GM12878 (cell line): ENCODE results near the gene PRSS36. TPM values are rescaled to one million over a fixed set of nuclear protein-coding genes. Genes with fewer than 3 reads are reported as not detected.

ENCODE experiments used
- ATAC-seq: fragments of 200-7000 bp; cut with Tn5 transposase; 3 replicates; pipeline ENCODE4 v1.9.1; 2020; ENCODE audit warnings: mild to moderate bottlenecking, moderate library complexity
- BruUV-seq: library from RNA; stranded (reverse); fragments of 400-500 nt; replicated peaks from 2 replicates; lab custom pipeline; 2021; lab: Mats Ljungman, UMichigan
- CTCF ChIA-PET: fragments of 300-600 bp; sonication (Branson Sonifier 250); formaldehyde crosslinking; extraction: SDS; loops from one replicate; lab custom pipeline; 2021; ENCODE audit warnings: inconsistent platforms; lab: Yijun Ruan, JAX
- POLR2A ChIA-PET: fragments of 350-600 bp; formaldehyde crosslinking; extraction: SDS; loops from one replicate; lab custom pipeline; 2021; ENCODE audit warnings: inconsistent platforms; lab: Charles Lee
- RAD21 ChIA-PET: fragments of 300-600 bp; sonication (Branson Sonifier 250); formaldehyde crosslinking; loops from one replicate; lab custom pipeline; 2023; ENCODE audit warnings: antibody characterized with exemption; ENCODE audit not compliant: unreplicated experiment; lab: Charles Lee
- SMC1A ChIA-PET: fragments of 300-600 bp; sonication (Branson Sonifier 250); formaldehyde crosslinking; loops from one replicate; lab custom pipeline; 2023; ENCODE audit not compliant: unreplicated experiment, uncharacterized antibody; lab: Charles Lee
- DNase-seq: peaks from one replicate; pipeline ENCODE4 v3.0.0-alpha.2; 2011; ENCODE audit warnings: low read depth, low spot score
- FAIRE-seq: peaks from 3 replicates; lab custom pipeline; 2011; peaks lifted over from hg19 to GRCh38; lab: Jason Lieb, UNC
- H2AFZ ChIP-seq: 2 replicates; pipeline ENCODE4 v1.6.0; 2011; ENCODE audit warnings: low read depth, low read length, control low read depth; ENCODE audit not compliant: control insufficient read depth
- H3K27ac ChIP-seq: 2 replicates; pipeline ENCODE4 v1.5.1; 2011; ENCODE audit warnings: control low read depth; ENCODE audit not compliant: control insufficient read depth, insufficient read depth
- H3K27me3 ChIP-seq, 2 experiments: replicated peaks in 1 of 2; 2 replicates each; pipeline versions ENCODE4 v1.6.0 to v1.6.1; 2011; ENCODE audit warnings: low read length in 1 of 2; ENCODE audit not compliant: control insufficient read depth in 2 of 2, insufficient read depth in 2 of 2
- H3K36me3 ChIP-seq, 2 experiments: 2 replicates each; pipeline ENCODE4 v1.5.1; 2011; ENCODE audit warnings: low read length in 1 of 2; ENCODE audit not compliant: control insufficient read depth in 2 of 2, insufficient read depth in 2 of 2
- H3K4me1 ChIP-seq: 2 replicates; pipeline ENCODE4 v1.6.1; 2011; ENCODE audit warnings: mild to moderate bottlenecking, low read length, moderate library complexity, mixed read lengths; ENCODE audit not compliant: control insufficient read depth, insufficient read depth
- H3K4me2 ChIP-seq: 2 replicates; pipeline ENCODE4 v1.6.0; 2011; ENCODE audit warnings: control low read depth; ENCODE audit not compliant: control insufficient read depth, insufficient read depth
- H3K4me3 ChIP-seq: fragments of 200-600 bp; sonication (generic); 2 replicates; pipeline ENCODE4 v1.5.1; 2016
- H3K79me2 ChIP-seq: 2 replicates; pipeline ENCODE4 v1.6.0; 2011; ENCODE audit warnings: low read length; ENCODE audit not compliant: control insufficient read depth, insufficient read depth
- H3K9ac ChIP-seq: 2 replicates; pipeline ENCODE4 v1.8.0; 2011; ENCODE audit warnings: low read length, control low read depth, mixed read lengths; ENCODE audit not compliant: control insufficient read depth, insufficient read depth
- H3K9me3 ChIP-seq: replicated peaks from 3 replicates; pipeline ENCODE4 v1.5.1; 2011; ENCODE audit warnings: mild to moderate bottlenecking, low read length; ENCODE audit not compliant: control insufficient read depth, insufficient read depth
- H4K20me1 ChIP-seq: 2 replicates; pipeline ENCODE4 v1.6.0; 2011; ENCODE audit not compliant: control insufficient read depth, insufficient read depth
- BCL11A ChIP-seq: IDR thresholded peaks from 2 replicates; pipeline ENCODE4 v1.6.1; 2011; ENCODE audit warnings: low read depth, low read length
- CBX5 ChIP-seq: sonication (generic); IDR thresholded peaks from 2 replicates; pipeline ENCODE4 v1.6.1; 2016; ENCODE audit warnings: low read depth, moderate library complexity, mild to moderate bottlenecking, inconsistent platforms
- E2F4 ChIP-seq: IDR thresholded peaks from 2 replicates; pipeline ENCODE4 v1.6.1; 2012; ENCODE audit warnings: low read depth, low read length, improper control_type of control experiment
- EED ChIP-seq: sonication (generic); IDR thresholded peaks from 2 replicates; pipeline ENCODE4 v1.6.1; 2016; ENCODE audit warnings: antibody characterized with exemption, low read depth
- EGR1 ChIP-seq, 2 experiments: IDR thresholded peaks; 1 replicate in 1 of 2; 2 replicates in 1 of 2; pipeline ENCODE4 v1.6.1; 2011 to 2012; ENCODE audit warnings: low read depth in 2 of 2, low read length in 2 of 2, borderline replicate concordance in 1 of 2, mild to moderate bottlenecking in 1 of 2, moderate library complexity in 1 of 2
- HDAC6 ChIP-seq: fragments of 200-600 bp; sonication (generic); IDR thresholded peaks from one replicate; pipeline ENCODE4 v1.8.0; 2017; ENCODE audit warnings: antibody characterized with exemption; ENCODE audit not compliant: unreplicated experiment
- MTA2 ChIP-seq: fragments of 450-650 bp; IDR thresholded peaks from 2 replicates; pipeline ENCODE4 v1.6.1; 2016; ENCODE audit warnings: low read depth, mild to moderate bottlenecking, moderate library complexity
- NFYB ChIP-seq: IDR thresholded peaks from 2 replicates; pipeline ENCODE4 v1.6.1; 2011; ENCODE audit warnings: low read depth, mild to moderate bottlenecking, low read length, improper control_type of control experiment, moderate library complexity; ENCODE audit not compliant: insufficient read depth
- NR2C2 ChIP-seq: IDR thresholded peaks from 2 replicates; pipeline ENCODE4 v1.6.1; 2011; ENCODE audit warnings: borderline replicate concordance, low read depth; ENCODE audit not compliant: control insufficient read depth, insufficient read length
- NR2F1 ChIP-seq: fragments of 450-650 bp; conservative IDR thresholded peaks from 2 replicates; pipeline ENCODE4 v1.6.1; 2017; ENCODE audit warnings: mild to moderate bottlenecking
- RAD21 ChIP-seq: IDR thresholded peaks from 2 replicates; pipeline ENCODE4 v1.6.1; 2011; ENCODE audit warnings: mild to moderate bottlenecking, low read depth, low read length, moderate library complexity; ENCODE audit not compliant: insufficient read depth
- RCOR1 ChIP-seq: conservative IDR thresholded peaks from 2 replicates; pipeline ENCODE4 v1.6.1; 2012; ENCODE audit warnings: low read depth, low read length, improper control_type of control experiment
- RELA ChIP-seq: fragments of 450-650 bp; IDR thresholded peaks from 2 replicates; pipeline ENCODE4 v1.8.0; 2014; ENCODE audit warnings: borderline replicate concordance; ENCODE audit not compliant: partially characterized antibody
- SUZ12 ChIP-seq: fragments of 200-600 bp; sonication (generic); IDR thresholded peaks from one replicate; pipeline ENCODE4 v1.6.1; 2018; ENCODE audit warnings: antibody characterized with exemption, mild to moderate bottlenecking; ENCODE audit not compliant: unreplicated experiment
- WRNIP1 ChIP-seq: IDR thresholded peaks from 2 replicates; pipeline ENCODE4 v1.6.1; 2011; ENCODE audit warnings: low read depth, low read length, improper control_type of control experiment, borderline replicate concordance
- ZBED1 ChIP-seq: IDR thresholded peaks from 2 replicates; pipeline ENCODE4 v1.6.1; 2016; ENCODE audit warnings: borderline replicate concordance
- ZBTB4 ChIP-seq: fragments of 450-650 bp; formaldehyde crosslinking; IDR thresholded peaks from 2 replicates; pipeline ENCODE4 v1.4.0; 2022; ENCODE audit warnings: mild to moderate bottlenecking, moderate library complexity
- ZZZ3 ChIP-seq: IDR thresholded peaks from 2 replicates; pipeline ENCODE4 v1.6.1; 2011; ENCODE audit warnings: low read depth; ENCODE audit not compliant: control insufficient read depth, insufficient read length
- WGBS: methylation state at CpG from one replicate; pipeline ENCODE4 v1.1.6; 2016; ENCODE audit warnings: low lambda C conversion rate; ENCODE audit not compliant: insufficient replicate concordance, insufficient coverage; ENCODE audit errors: missing lambda C conversion rate; 5-methylcytosine and 5-hydroxymethylcytosine counted together
- in situ Hi-C: fragments of 300-500 bp; cut with MboI; formaldehyde crosslinking; loops from 9 replicates; pipeline ENCODE4 v1.14.3; 2018; ENCODE audit warnings: mixed read lengths
- intact Hi-C: fragments of 100-400 bp; cut with micrococcal nuclease; formaldehyde crosslinking; loops from one replicate; pipeline ENCODE4 v1.14.2; 2022; ENCODE audit not compliant: unreplicated experiment
- polyA plus RNA-seq, 11 experiments: library from polyadenylated mRNA; depleted of rRNA in 4 of 11; unstranded in 6 of 11; stranded (reverse) in 5 of 11; fragments of >200 nt; fragmentation: Nextera tagmentation in 4 of 11; fragmentation: Illumina TruSeq in 1 of 11; extraction: Ambion mirVana in 4 of 11; extraction: Trizol in 1 of 11; gene quantifications; 1 replicate in 1 of 11; 2 replicates in 10 of 11; pipeline versions ENCODE4 v1.2.1 to v1.2.3, GENCODE V29; 2011 to 2016; ENCODE audit warnings: inconsistent platforms in 2 of 11, missing spikeins in 2 of 11, low read depth in 1 of 11
- total RNA-seq, 4 experiments: library from RNA; depleted of rRNA in 3 of 4; stranded (reverse); fragments of >200 nt in 3 of 4; fragmentation: Illumina TruSeq in 1 of 4; extraction: Trizol in 1 of 4; gene quantifications; 2 replicates each; pipeline versions ENCODE4 v1.2.1 to v1.2.3, GENCODE V29; 2013 to 2021
- TF ChIP-seq, protein P1 (sequence below): fragments of 450-650 bp; IDR thresholded peaks from 2 replicates; pipeline ENCODE4 v1.6.1; 2014; ENCODE audit warnings: mild to moderate bottlenecking

Gene PRSS36
- total and polyA plus RNA-seq, 10 of the 15 experiments (the other 5 are each of a cell fraction or from before 2014, with no cell fraction given), result 0.11 to 1.1 (median 0.17) TPM; not detected in 3

DNA sequence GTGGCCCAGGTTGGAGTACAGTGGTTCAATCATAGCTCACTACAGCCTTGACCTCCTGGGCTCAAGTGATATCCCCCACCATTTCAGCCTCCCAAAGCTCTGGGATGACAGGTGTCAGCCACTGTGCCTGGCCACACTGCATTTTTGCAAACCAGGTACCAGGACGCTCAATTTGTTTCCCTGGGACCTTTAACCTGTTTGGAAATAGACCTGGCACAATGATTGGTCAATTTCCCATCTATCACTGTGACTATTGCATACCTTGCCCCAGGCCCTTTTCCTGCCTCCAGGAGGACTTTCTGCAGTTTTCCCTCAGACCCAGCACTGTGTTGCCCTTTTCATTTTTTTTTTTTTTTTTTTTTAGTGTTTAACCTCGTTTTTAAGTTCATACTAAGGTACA is 19.0 kb upstream of the PRSS36 start (continued):
- TF ChIP-seq E2F4 (no peak), WRNIP1 (no peak)
- TF ChIP-seq, all 136 proteins: peak for 0

GRCh38 chr16:31167315-31167714 is 17.4 kb upstream of the PRSS36 start:
- intact Hi-C loops (no loop called here), in situ Hi-C loops (no loop called here)
- no peak overlapping the region for H2AFZ ChIP-seq
- H3K9me3 ChIP-seq, result no peaks in the 10 kb centered on the region
- TF ChIP-seq, protein P1, sequence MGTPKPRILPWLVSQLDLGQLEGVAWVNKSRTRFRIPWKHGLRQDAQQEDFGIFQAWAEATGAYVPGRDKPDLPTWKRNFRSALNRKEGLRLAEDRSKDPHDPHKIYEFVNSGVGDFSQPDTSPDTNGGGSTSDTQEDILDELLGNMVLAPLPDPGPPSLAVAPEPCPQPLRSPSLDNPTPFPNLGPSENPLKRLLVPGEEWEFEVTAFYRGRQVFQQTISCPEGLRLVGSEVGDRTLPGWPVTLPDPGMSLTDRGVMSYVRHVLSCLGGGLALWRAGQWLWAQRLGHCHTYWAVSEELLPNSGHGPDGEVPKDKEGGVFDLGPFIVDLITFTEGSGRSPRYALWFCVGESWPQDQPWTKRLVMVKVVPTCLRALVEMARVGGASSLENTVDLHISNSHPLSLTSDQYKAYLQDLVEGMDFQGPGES, result no peak
- TF ChIP-seq ZBED1, result no peak
- TF ChIP-seq RAD21, result no peak
- no peak for TF ChIP-seq NR2C2
- TF ChIP-seq RELA, result no peak
- no peak for TF ChIP-seq EED
- no peak for TF ChIP-seq SUZ12
- TF ChIP-seq ZZZ3, result no peak
- TF ChIP-seq ZBTB4 (CRISPR knock-in tag), result no peak
- TF ChIP-seq RCOR1, result no peak
- TF ChIP-seq WRNIP1, result no peak
- TF ChIP-seq MTA2, result no peak
- no peak for TF ChIP-seq EGR1 (IDR thresholded peaks at IDR 0.05; ENCODE audit: borderline replicate concordance in 1 of 2, low read depth in 2 of 2, low read length in 2 of 2)
- TF ChIP-seq HDAC6, result no peak
- TF ChIP-seq NFYB, result no peak
- no peak for TF ChIP-seq BCL11A
- no peak for TF ChIP-seq NR2F1
- no peak for TF ChIP-seq CBX5
- BruUV-seq, result no TSS peak
- H3K79me2 ChIP-seq, result no peaks in the 10 kb centered on the region
- 85% methylated on average over 7 of the region's 8 CpGs for WGBS
- no peak overlapping the region for H3K4me2 ChIP-seq
- no peaks in the 10 kb centered on the region for H4K20me1 ChIP-seq
- ChIA-PET CTCF (no interaction called here), SMC1A (no interaction called here), POLR2A (no interaction called here), RAD21 (no interaction called here)
- ATAC-seq, result no peak
- no peaks in the 10 kb centered on the region; a peak in 1 of 4 replicates for H3K27me3 ChIP-seq
- H3K27ac ChIP-seq, result no peak overlapping the region
- no peaks in the 10 kb centered on the region for H3K4me1 ChIP-seq
- no peak for DNase-seq
- no peak overlapping the region for H3K4me3 ChIP-seq
- H3K9ac ChIP-seq, result no peak overlapping the region
- no peaks in the 10 kb centered on the region for H3K36me3 ChIP-seq
- no peak for FAIRE-seq
